Mucosa of rectum (tissue), 2 donors: ENCODE data around the gene PCYOX1L.

Experiments
- H3K27ac ChIP-seq, 2 donors: one replicate each; pipeline ENCODE4 v1.7.0; 2013; ENCODE audit warnings: inconsistent platforms in 2 of 2, low read depth in 2 of 2, low read length in 2 of 2
- H3K27me3 ChIP-seq, 2 donors: one replicate each; pipeline ENCODE4 v1.7.0; 2013; ENCODE audit warnings: low read length in 2 of 2; ENCODE audit not compliant: control insufficient read depth in 2 of 2, insufficient read depth in 2 of 2
- H3K36me3 ChIP-seq, 2 donors: one replicate each; pipeline ENCODE4 v1.7.0; 2013; ENCODE audit warnings: low read length in 2 of 2; ENCODE audit not compliant: control insufficient read depth in 2 of 2, insufficient read depth in 2 of 2
- H3K4me1 ChIP-seq, 2 donors: one replicate each; pipeline ENCODE4 v1.7.0; 2013; ENCODE audit warnings: low read length in 2 of 2, mild to moderate bottlenecking in 1 of 2; ENCODE audit not compliant: control insufficient read depth in 2 of 2, insufficient read depth in 2 of 2
- H3K4me3 ChIP-seq, 2 donors: one replicate each; pipeline ENCODE4 v1.7.0; 2013; ENCODE audit warnings: low read length in 2 of 2
- H3K9ac ChIP-seq, 2 donors: one replicate each; pipeline ENCODE4 v1.7.0; 2013; ENCODE audit warnings: low read length in 2 of 2, low read depth in 1 of 2, mild to moderate bottlenecking in 1 of 2
- H3K9me3 ChIP-seq, 2 donors: one replicate each; pipeline ENCODE4 v1.7.0; 2013; ENCODE audit warnings: low read length in 2 of 2; ENCODE audit not compliant: control insufficient read depth in 2 of 2
- donor health status: healthy.
- donor health status: Normal muscosa, but diverticular disease.

Gene PCYOX1L

DNA sequence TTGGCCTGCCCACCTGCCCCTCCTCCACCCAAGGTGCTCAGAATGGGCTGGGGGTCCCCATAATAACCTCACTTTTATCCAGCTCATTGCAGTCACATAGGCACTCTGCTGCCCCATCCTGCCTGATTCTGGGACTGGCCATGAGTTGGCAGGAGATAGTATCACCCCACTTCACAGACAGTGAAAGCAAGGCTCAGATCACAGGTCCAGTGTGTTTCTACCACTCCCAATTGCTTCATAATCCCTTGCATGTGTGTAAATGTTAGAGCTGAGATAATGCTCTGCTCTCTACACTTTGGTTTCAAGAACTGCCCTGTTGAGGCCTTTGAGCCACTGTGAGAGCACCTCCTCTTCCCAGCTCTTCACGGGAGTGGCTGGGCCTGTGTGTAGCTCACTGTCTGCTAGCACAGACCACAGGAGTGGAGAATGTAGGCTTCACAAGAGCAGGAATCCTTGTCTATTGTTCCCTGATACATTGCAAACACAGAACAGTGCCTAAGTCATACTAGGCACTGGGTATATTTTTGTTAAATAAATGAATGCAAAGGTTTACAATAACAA is 8.4 kb downstream of the PCYOX1L start:
- H3K4me3 ChIP-seq: no peak overlapping the region
- no peaks in the 10 kb centered on the region for H3K9me3 ChIP-seq
- H3K4me1 ChIP-seq: no peaks in the 10 kb centered on the region
- no peak overlapping the region for H3K27ac ChIP-seq
- no peaks in the 10 kb centered on the region for H3K36me3 ChIP-seq
- no peak overlapping the region for H3K9ac ChIP-seq
- H3K27me3 ChIP-seq: no peaks in the 10 kb centered on the region

DNA sequence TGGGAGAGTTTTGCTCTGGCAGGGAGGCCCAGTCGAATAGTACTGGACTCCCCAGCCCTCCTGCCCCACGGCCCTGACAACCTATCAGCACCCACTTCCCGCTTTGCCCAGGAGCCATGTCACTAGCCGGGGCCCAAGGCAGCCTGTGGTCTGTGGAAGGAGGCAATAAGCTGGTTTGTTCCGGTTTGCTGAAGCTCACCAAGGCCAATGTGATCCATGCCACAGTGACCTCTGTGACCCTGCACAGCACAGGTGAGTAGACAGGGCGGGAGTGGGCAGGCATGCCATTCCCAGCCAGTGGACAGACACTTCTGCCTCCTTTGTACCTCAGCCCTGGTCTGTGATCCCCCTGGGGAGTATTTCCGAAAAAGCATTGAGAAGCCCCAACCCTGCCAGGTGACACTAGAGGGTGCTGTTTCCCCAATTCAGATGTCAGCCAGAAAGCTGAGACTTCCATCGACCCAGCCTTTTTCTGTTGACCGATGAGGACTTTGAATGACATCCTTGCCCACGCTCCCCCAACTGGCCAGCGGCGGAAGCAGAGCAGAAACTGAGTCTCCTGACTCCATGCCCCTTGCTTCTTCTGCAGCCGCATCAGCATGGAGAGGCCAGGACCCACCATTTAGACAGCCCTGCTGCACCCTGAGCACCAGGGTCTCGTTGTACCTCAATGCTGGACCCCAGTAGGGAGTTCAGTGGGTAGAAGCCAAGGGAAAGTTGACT is 9.6 kb downstream of the PCYOX1L start:
- H3K27ac ChIP-seq: no peak overlapping the region
- H3K9ac ChIP-seq: no peak overlapping the region
- no peaks in the 10 kb centered on the region for H3K9me3 ChIP-seq
- H3K4me1 ChIP-seq: no peaks in the 10 kb centered on the region
- no peak overlapping the region for H3K4me3 ChIP-seq
- no peaks in the 10 kb centered on the region for H3K27me3 ChIP-seq
- H3K36me3 ChIP-seq: no peaks in the 10 kb centered on the region

DNA sequence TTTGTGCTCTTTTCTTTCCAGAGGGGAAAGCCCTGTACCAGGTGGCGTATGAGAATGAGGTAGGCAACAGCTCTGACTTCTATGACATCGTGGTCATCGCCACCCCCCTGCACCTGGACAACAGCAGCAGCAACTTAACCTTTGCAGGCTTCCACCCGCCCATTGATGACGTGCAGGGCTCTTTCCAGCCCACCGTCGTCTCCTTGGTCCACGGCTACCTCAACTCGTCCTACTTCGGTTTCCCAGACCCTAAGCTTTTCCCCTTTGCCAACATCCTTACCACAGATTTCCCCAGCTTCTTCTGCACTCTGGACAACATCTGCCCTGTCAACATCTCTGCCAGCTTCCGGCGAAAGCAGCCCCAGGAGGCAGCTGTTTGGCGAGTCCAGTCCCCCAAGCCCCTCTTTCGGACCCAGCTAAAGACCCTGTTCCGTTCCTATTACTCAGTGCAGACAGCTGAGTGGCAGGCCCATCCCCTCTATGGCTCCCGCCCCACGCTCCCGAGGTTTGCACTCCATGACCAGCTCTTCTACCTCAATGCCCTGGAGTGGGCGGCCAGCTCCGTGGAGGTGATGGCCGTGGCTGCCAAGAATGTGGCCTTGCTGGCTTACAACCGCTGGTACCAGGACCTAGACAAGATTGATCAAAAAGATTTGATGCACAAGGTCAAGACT is 10.3 kb downstream of the PCYOX1L start:
- Histone ChIP-seq H3K4me1 (no peaks in the 10 kb centered on the region), H3K36me3 (no peaks in the 10 kb centered on the region), H3K9me3 (no peaks in the 10 kb centered on the region), H3K27ac (no peak overlapping the region), H3K9ac (no peak overlapping the region), H3K27me3 (no peaks in the 10 kb centered on the region), H3K4me3 (no peak overlapping the region)

DNA sequence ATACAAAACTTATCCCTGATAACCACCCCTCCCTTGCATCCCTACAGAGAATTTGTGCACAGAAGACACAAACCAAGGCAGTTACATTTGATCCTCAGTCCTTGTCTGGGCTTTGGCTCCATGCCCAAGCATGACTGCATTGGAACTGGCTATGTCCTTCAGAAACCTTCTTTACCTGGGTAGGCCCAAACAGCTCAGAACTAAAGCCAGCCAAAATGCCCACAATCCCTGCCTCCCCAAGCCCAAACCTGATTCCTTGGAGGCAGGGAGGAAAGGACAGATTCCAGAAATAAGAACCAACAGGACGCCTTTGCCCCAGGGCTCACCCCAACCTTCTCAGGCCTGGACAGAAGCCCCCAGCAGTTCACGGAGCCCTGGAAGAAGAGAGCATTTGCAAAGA is 13.0 kb downstream of the PCYOX1L start:
- Histone ChIP-seq H3K27me3 (no peaks in the 10 kb centered on the region), H3K9ac (no peak overlapping the region), H3K27ac (no peak overlapping the region), H3K4me3 (no peak overlapping the region), H3K36me3 (no peaks in the 10 kb centered on the region), H3K4me1 (no peaks in the 10 kb centered on the region), H3K9me3 (no peaks in the 10 kb centered on the region)

DNA sequence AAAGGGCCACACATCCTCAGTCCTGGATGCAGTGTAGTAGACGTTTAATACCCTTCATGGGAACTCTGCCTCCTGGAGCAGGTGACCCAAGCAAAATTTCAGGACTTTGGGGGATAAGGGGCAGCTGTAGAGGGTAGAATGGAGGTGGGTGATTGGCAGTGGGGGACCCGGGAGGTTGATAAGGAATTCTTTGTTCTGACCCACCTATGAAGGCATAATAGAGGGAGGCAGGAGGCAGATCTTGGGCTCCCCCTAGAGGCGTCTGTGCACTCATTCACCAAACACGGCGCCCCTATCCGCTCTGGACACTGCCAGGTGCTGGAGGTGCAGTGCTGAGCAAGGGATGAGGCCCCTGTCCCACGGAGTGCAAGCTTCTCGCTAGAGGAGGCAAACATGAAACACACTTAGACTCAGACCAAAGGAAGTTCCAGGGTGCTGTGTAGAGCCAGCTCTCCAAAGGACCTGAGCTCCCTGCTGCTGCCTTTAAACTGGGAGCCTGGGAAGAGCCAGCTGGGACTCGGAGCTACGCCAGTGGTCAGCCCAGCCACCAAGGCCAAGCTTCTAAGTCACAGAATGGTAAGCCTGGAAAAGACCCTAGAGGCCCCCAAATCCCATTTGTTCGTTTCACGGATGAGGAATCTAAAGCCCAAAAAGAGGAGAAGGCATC is 13.6 kb downstream of the PCYOX1L start:
- Histone ChIP-seq H3K27me3 (no peaks in the 10 kb centered on the region), H3K4me1 (no peaks in the 10 kb centered on the region), H3K9me3 (no peaks in the 10 kb centered on the region), H3K4me3 (no peak overlapping the region), H3K9ac (no peak overlapping the region), H3K27ac (no peak overlapping the region), H3K36me3 (no peaks in the 10 kb centered on the region)

DNA sequence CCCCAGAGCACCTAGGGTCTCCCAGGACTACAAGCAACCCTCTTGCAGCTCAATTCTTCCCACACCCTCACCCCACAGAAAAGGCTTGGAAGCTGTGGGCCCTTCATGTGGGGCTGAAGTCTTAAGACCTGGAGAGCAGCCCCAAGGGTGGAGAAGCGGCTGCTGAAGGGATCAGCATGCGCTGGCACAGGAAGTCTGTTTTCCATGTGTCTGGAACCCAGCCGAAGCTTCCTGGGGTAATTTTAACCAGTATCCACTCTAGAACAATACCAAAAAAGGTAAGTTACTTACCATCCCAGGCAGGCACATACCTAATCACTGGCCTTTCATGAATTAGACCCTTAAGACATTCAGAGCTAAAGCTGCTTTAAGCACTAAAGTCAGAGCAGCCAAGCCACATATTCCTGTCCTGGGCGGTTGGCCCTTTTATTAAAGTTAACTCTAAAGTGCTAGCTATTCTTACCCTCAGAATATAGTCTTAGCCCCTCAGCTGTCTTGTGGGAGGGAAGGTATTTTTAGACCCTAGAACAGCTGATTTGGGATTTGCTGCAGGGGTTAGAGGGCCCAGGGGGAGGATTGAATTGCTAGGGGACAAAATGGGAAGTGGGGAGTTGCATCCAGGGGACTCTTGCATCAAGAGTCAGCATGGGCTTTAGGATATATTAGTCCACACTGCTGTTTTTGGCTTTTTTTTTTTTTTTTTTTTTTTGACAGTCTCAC is 14.4 kb downstream of the PCYOX1L start:
- Histone ChIP-seq H3K4me3 (no peak overlapping the region), H3K9ac (no peak overlapping the region), H3K27ac (no peak overlapping the region), H3K4me1 (no peaks in the 10 kb centered on the region), H3K36me3 (no peaks in the 10 kb centered on the region), H3K27me3 (no peaks in the 10 kb centered on the region), H3K9me3 (no peaks in the 10 kb centered on the region)

DNA sequence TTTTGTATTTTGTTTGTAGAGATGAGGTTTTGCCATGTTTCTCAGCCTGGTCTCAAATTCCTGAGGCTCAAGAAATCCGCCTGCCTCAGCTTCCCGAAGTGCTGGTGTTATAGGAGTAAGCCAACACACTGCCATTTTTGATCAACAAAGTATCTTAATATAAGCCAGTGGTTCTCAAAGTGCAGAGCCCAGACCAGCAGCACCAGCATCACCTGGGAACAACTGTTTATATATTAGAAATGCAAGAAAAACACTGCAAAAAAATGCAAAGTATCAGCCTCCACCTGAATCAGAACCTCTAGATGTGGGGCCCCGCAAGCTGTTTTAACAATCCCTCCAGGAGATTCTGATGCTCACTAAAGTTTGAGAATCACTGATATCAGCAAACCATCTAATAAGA is 15.1 kb downstream of the PCYOX1L start:
- Histone ChIP-seq H3K4me1 (no peaks in the 10 kb centered on the region), H3K4me3 (no peak overlapping the region), H3K36me3 (no peaks in the 10 kb centered on the region), H3K9ac (no peak overlapping the region), H3K27ac (no peak overlapping the region), H3K27me3 (no peaks in the 10 kb centered on the region), H3K9me3 (no peaks in the 10 kb centered on the region)

DNA sequence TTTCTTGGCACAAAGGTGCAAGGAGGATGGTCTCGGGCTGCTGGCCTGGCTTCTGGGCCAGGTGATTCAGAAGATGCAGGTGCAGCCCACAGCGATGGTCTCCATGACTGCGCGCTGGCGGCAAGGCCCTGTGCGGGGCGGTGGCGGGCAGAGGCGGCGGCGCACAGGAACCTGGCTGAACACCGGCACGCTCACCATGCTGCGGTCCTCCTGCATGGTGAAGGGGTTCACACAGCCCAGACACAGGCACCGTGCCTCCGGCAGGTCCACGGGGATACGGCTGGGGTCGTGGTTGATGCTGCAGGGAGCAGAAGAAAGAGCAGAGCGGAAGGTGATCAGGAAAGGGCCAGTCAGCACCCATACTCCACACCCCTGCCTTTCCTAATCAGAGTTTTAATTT is 16.5 kb downstream of the PCYOX1L start:
- Histone ChIP-seq H3K9ac (no peak overlapping the region), H3K27ac (no peak overlapping the region), H3K4me1 (no peaks in the 10 kb centered on the region), H3K4me3 (no peak overlapping the region), H3K27me3 (no peaks in the 10 kb centered on the region), H3K36me3 (no peaks in the 10 kb centered on the region), H3K9me3 (no peaks in the 10 kb centered on the region)

DNA sequence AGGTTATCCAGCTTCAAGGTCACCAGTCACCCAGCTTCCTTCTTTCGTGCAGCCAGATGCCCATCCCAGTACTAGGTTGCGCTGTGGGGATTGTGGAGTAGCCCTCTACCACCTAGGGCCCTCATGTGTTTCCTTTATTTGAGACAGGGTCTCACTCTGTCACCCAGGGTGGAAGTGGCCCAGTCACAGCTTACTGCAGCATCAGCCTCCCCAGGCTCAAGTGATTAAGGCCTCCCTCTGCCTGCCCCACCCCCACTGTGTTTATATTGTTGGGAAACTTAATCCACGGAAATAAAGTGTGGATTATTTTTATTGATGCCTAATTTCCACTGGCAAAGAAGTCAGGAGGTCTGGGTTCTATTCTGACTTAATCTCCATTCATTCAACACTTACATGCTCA is 17.0 kb downstream of the PCYOX1L start:
- Histone ChIP-seq H3K36me3 (no peaks in the 10 kb centered on the region), H3K9me3 (no peaks in the 10 kb centered on the region), H3K4me1 (no peaks in the 10 kb centered on the region), H3K4me3 (no peak overlapping the region), H3K27ac (no peak overlapping the region), H3K27me3 (no peaks in the 10 kb centered on the region), H3K9ac (no peak overlapping the region)

DNA sequence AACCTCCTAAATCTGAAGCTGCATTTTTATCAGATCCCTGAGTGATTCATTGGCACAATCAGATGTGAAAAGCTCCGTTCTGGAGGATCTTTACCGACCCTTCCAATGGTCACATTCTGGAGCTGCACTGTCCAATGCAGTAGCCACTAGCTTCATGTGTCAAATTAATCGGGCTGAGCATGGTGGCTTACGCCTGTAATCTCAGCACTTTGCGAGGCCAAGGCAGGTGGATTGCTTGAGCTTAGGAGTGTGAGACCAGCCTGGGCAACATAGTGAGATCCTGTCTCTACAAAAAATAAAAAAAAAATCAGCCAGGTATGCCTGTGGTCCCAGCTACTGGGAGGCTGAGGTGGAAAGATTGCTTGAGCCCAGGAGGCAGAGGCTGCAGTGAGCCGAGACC is 17.6 kb downstream of the PCYOX1L start:
- H3K27ac ChIP-seq: no peak overlapping the region
- H3K9ac ChIP-seq: no peak overlapping the region
- no peaks in the 10 kb centered on the region for H3K27me3 ChIP-seq
- no peaks in the 10 kb centered on the region for H3K36me3 ChIP-seq
- no peak overlapping the region for H3K4me3 ChIP-seq
- H3K4me1 ChIP-seq: no peaks in the 10 kb centered on the region
- no peaks in the 10 kb centered on the region for H3K9me3 ChIP-seq
